Measurements from ENCODE around the gene ENPP6.
A peak's percentile ranks its signal among the peaks of the same experiment; 100 is the strongest.

ENPP6 gene

DNA sequence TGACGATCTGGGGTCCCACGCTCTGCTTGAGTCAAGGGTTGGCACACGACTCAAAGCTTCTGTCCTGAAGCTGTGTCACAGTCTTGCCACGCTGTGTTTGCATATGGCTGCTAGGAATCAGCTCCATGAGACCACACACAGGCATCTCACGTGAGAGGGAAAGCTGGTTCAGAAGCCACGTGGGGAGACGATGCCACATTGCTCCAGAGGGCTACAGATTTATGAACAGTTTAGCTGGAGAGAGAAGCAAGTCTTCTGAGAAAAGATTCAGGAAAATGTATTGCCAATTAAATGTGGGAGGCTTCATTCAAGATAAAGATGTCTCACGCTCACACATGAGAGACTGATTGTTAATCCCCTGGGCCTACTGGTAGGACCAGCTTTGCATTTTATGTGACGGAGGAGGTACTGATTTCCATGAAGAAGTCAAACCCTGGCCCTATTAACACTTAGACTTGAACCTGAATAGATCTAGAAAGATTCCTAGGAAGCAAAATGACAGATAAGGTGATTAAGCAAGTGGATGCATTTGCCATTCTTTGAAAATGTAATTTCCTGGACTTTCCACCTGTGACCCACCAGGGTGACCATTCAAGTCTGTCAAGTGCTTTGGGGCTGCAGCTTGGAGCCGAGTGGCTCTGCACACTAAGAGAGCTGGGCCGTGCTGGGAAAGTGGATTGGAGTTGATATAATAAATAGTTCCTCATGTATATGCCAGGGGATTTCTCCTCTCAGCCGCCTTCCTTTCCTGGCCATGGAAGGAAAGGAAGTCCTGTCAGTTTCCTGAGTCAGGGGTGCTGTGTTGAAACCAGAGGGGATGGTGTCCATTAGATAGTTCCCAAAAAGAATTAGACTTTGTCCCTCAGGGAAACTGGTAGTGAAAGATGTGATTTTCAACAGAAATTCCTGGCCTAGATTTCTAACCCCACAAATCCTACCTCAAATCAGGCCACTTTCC, 29.0 kb downstream of the ENPP6 start:
- no peak for DNase-seq

DNA sequence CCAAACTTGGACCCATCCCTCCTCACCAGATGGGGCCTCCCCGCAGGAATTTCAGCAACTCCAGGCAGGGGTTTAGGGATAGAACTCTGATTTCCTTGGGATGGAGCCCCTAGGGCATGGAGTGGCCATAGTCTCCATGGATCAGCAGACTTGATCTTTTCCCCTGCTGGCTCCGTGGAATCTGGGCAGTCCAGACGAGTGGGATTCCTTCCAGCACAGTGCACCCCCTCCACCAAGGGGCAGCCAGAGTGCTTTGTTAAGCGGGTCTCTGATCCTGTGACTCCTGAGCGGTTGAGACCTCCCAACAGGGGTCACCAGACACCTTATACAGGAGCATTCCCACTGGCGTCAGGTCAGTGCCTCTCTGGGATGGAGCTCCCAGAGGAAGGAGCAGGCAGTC, 40.4 kb downstream of the ENPP6 start:
- DNase-seq = no peak

DNA sequence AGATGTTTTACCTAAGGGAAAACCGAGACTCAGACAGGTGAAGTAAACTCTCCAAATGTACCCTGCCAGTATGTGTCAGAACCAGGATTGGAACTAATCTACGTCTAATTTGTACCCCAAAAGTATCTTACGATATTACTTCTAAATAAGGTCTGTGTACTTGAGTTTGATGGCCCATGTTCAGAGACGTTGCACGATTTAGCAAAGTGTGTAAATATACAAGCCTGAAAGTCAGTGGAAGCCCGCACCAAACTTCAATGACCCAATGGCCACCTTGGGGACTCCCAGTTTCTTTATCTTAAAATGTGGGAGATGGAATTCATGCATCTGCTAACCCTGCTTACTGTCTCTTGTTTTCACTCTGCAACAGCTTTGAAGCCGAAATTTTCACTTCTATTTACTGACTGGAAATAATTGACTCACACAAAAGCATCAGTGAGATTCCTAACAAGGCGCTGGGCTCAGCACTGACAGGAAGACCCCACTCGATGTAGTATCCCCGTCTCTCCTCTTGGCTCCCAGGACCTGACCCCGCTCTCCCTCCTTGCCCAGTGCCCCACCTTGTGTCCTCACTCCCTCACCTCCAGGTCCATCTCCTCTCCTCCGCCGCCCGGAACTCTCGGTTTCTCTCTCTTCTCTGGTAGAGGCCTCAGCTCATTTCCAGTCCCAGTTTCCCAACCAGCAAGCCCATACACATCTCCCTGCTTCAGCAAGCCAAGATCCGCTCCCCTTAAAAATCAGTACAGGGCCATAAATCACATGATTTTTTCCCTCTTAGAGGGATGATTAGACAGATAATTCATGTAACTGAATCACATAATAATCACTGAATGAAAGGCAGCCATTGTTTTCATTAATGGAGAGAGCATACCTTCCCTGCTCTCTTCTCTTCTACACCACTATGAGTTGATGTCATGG, 42.8 kb downstream of the ENPP6 start:
- DNase-seq = no peak

DNA sequence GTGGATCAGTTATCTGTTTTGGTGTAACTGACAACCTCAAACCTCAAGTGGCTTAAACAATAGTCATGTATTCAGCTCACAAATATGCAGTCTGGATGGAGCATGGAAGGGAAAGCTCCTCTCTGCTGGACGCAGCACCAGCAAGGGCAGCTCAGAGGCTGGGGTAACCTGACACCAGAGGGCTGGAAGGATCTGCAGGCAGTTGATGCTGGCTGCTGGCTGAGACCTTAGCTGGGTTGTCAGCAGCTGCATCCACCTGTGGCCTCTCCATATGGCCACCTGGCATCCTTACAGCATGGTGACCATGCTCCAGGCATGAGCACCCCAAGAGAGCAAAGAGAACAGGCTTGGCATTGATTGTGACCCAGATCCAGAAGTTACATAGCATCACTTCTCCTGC, 46.7 kb downstream of the ENPP6 start:
- no peak for DNase-seq

DNA sequence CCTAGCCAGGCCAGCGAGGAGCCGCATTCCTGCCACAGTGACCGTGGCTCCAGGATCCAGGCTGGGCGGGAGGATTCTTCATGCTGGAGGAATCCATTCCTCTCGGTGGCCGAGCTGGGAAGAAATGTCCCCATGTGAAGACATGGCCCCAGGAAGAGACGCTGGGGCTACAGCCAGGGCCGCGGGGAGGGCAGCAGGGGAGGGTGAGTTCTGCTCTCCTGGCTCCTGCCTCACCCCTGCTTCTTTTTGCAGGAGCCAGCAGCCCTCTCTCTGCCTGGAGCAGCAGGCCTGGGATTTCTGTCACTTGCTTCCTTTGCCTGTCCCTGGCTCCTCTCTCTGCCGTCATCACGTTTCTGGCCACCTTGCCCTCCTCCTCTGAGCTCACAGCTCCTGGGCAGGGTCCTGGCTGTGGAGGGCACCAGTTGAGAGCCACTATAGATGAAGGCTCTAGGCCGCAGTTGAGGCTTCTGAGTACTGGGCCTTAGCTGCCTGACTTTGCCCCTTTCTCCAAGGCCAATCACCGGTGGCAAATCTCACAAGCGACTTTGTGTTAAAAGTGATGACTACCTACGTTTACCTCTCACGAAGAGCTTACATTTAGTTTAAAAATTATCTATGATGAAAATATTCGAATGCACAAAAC, 48.3 kb downstream of the ENPP6 start:
- no peak for DNase-seq

DNA sequence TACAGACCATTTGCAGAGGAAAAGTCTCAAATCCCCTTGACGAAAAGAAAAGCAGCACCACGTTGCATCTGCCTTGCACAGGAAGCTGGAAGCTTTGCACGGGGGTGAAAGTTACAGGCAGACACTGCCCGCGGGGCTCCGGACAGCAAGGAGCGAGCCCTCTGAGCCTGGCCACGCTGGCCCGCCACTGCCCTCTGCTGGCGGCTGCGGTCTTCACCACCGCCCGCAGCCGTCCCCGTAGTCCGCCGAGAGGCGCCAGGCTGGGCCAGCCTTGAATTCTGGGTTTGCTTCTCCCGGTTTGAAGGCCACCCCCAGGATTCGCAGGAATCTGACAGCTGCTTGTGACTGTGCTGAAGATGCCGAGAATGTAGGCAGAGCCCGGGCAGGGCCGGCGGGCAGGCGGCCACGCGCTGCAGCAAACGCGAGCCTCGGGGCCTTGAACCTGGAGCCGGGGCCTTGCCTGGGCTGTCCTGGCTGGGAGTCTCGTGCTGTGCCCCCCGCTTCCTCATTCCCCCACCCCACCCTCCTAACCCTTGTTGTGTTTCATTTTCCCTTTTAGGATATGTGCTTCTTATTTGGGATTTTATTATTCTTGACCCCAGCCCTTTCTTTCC, 49.2 kb downstream of the ENPP6 start:
- peak; percentile 81 for DNase-seq

DNA sequence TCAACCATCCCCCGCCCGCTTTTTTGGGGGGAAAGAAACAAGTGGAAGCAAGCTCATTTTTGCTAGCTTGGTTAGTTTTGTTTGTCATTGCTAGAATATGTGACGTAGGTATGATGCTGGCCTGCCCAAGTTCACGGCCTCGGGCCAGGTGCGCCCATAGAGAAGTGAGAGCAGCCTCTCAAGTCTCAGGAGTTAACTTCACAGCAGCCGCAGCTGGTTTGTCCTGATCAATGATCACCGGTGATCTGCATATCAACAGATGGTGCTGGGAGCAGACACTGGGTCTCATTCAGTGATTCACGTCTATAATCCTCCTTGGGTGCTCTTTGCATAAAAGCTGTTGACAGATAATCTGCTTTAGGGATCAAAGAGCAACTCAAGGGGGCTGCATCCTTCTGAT, 50.1 kb downstream of the ENPP6 start:
- DNase-seq = no peak

DNA sequence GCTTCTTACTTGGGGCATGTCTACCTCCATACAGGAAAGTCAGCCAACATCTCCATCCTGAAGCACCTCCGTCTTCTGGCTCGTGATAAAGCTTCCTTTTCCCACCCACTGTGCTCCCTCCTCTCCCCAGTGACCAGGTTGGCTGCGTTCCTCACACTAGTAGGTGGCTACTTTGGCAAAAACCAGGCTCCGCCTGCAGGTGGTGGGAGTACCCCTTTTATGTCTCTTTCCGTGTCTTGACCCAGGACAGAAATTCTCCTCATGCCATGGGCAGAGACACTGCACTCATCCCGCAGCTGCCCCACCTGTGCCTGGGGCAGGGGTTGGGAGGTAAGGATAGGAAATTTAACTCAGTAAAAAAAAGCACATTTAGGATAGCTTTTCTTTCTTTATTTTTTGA, 50.9 kb downstream of the ENPP6 start:
- DNase-seq = no peak

DNA sequence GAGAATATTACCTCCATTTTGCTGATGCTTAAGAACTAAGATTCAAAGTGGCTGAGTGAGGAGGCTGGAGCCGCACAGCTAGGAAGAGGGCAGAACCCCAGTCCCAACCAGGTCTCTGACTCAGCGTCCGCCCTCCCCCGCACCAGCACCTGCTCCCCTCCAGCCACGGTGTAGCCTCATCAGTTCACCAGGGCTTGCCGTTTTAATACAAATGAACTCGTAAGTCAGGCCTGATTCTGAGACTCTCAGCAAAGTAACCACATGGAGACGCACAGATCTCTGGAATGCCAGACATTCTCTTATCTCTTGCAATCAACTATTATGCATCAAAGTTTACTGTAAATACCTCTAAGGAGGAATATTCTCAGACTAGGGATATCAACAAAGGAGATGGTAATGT, 52.4 kb downstream of the ENPP6 start:
- DNase-seq = no peak

DNA sequence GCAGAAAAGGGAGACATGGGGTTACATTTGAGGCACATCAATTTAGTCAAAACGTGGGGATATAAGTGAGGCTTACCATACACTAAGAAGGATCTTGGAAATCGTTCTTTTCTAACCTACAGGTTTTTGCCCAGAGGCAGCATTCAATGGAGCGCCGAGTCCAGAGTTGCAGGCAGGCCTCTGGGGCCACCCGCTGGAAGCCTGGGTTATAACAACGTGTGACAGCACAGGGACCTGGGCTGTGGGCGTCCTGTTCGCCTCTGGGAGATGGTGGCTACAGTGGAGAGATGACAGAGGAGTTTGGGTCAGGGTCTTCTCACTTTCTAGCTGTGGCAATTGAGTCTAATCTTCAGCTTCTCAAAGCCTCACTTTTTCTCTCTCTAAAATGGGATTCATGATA, 53.9 kb downstream of the ENPP6 start:
- DNase-seq = peak; percentile 47

DNA sequence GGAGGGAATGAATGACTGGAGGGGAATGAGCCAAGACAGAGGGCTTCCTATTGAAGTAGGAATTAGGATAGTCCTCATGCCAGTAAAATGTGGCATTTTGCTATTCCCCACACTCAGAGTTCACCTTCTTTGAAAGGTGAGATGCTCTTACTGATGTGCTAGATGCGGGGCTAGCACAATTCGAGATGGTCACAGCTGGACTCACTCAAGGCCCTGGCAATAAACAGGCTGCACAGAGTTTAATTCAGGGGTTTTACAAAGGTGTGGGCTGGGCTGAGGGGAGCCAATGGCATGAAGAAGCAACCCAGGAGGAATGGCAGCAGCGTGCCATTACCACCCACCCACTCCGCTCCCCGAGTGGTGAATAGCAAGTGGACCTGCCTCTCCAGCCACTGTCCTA, 55.1 kb downstream of the ENPP6 start:
- no peak for DNase-seq

DNA sequence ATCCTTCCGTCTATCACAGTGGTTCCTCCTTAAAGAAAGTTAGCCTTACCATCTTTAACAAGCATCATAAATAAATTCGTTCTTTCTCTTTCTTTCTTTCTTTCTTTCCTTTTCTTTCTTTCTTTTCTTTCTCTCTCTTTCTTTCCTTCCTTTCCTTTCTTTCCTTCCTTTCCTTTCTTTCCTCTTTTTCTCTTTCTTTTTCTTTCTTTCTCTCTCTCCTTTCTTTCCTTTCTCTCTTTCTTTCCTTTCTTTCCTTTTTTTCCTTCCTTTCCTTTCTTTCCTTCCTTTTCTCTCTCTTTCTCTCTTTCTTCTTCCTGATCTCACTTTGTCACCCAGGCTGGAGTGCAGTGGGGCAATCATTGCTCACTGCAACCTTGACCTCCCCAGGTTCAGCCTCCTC, 60.4 kb downstream of the ENPP6 start:
- no peak for DNase-seq

DNA sequence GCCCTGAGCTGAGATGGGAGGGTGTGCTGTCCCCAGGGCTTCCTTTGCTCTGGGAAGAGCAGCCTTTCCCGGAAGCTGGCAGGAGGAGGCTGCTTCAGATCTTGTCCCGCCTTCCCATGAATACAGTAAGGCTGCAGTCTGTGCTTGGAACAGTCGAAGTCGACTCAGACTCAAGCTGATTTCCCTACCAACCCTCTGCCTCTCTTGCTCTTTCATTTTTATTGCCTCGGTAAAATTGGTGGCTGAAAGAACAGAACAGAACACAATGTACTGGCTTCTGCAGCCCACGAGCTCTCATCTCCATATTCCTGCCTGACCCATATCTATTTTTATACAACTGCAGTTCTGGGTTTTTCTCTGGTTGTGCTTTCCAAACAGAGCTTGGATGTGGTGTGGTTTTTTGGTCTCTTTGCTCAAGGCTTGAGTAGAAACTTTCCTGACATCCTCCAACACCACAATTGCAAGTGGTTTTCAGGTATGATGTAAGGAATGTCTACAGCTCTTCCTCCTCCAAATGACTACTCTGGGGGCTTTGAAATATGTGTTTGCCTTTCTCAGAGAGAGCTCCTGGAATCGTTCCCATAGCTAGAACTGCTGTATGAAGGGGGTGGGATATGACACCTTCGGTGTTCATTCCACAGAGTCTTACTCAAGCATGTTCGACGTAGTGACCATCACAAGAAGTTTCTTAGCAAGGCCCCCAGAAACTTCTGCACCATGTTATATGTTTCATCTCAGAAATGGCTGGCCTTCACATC, 61.3 kb downstream of the ENPP6 start:
- no peak for DNase-seq

DNA sequence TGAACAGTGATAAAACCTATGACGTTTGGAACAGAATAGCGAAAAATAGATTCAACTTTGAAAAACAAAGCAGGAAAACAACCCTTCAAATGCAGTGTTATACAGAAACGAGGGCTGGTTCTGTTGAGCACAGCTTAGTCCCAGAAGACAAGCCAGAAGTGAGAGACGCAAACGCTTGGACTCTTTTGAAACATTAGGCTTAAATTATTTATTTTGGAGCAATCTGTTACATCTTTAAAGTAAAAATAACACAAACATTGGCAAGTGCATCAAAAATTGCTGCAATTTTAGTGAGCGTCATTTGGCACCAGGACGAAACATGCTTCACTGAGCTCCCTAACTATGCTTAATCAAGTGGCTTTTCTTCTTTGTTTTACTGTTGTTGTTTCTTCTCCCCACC, 63.5 kb downstream of the ENPP6 start:
- no peak for DNase-seq

DNA sequence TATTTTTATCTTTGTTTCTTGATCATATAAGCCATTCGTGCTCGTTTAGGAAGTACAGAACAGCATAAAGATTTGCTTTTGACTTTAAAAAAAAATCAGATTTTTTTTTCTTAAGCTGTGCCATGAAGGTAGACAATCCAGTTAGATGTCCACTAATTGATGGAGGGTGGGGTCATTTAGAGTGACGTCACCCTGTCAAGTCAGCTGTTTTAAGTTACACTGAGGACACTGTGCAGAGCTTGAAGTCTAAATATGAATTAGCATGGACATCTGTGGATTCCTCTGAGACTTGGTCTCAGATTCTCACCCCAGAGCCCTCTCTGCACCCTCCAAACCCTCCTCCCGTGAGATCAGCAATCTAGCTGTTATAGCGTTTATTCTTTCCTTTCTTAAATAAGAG, 63.9 kb downstream of the ENPP6 start:
- DNase-seq = no peak

DNA sequence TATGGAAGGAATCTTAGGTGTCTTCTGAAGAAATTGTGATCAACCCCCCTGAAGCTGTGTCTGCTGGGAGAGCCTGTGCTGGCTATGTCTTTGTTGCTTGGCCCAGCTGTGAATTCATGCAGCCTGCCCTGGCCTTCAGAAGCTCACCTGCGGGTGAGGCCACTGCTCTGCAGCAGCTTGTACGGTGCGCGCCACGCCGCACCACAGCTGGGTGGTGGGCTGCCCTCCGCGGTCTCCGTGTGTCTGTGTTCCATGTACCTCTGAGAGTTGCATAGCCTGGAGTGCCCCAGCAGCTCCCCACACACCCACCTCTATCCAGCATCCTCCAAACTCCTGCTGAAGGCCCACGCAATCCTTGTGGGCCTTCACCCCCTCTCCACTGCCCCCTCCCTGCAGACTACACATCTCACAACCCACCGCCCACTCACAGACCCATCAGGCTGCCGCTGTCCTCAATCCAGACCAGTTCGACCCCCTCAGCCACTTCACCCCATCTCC, 65.6 kb downstream of the ENPP6 start:
- DNase-seq = no peak

DNA sequence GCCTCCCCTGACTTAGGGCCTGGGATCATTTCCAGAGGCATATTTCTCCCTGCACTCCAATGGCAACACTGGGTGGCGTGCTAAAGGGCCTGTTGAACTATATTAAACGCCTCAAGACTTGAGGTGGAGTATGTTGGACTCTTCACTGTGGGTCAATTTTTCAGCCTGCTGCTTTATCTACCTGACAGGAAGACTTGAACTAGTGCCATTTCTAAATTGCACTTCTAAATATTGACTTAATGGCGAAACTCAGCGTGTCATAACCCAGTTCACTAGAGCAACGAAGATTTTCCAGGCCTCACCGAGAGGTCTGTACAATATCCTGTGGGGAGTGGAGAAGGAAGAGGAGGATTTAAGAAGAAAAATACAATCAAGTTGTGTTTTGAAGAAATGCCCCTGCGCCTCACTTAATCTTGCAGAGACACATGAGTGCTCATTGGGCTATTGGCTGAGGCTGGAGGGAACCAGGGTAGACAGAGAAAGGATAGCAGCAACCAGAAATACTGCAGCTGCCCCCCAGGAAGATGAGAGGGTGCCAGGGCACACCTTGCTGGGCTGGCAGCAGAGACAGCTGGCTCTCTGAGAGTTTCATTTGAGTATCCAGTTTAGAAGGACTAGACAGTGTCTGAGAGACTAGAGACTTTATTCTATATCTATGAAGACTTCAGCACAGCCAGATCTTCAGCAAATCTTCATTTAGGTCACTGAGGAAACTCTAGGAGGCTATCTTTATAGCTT, 67.4 kb downstream of the ENPP6 start:
- no peak for DNase-seq

DNA sequence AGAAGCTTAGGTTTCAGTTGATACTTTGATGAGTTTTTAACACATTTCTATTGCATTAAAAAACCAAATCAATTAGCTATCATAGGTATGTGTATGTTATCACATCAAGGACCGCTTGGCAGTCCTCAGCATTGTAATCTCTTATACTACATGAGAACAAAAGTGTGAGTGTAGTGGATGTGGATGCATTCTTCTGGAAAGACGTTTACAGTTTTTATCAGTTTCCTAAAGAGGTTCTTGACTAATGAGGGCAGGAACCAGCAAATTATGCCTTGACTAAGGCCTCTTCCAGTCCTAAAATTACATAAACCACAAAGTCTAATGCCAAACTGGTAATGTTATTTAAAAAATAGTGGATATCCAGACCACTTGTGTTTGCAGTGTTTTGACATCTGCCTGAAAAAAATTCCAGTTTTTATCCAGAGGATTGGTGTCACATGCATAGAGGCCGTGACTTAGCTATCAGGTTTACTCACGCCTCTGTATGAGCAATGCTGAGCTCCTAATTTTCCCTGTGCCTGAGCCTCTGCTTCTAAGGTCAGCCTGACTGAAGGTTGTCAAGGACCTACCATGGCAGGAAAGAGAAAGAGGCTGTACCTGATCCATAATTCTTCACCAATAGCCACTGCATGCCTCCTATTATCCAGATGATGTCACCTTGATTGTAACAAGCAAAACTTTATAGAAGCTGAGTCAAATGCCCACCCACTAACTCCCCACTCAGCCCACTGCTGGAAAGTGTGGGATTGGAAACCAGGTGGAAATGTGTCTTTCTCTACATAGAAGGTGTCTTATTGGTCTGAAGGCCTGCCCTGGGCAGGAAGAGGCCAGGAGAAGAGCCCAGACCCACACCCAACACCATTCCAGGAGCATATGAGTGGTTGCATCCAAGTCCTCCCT, 68.7 kb downstream of the ENPP6 start:
- DNase-seq = no peak

DNA sequence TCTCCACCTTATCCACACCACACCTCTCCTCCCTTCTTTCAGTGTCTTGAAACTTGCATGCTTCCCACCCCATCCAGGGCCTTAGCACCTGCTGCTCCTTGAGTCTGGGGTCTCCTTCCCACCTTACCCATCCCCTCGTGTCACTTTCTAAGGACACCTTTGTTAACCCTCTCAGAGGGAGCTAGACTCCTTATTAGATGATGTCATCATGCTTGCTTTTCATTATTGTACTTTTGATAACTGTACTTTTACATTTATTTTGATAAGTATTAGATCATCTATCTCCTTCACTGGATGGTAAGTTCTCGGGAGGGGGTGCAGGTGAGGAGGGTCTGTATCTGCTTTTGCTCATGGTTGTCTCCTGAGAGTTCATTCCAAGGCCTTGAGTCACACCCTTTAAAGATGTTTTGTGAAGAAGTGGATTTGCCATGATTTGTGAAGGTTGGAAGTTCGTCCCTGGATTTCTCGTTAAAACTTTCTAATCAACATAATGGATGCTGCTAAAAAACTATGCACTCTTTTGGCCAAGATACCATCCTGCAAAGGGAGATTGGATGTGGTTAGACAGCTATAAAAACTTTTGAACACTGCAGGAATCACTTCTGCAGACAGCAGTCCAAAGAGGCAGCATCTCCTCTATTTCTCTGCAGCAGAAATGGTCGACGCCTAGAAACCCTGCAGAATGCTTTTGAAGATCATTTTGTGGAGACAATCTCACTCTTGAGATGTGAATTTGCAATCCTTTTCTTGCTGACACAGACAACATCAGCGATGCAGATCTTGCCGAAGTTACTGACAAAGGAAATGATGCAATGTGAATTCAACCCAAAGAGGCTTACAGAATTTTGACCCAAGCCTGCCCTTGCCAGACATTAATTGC, 69.6 kb downstream of the ENPP6 start:
- no peak for DNase-seq

All from stimulated activated CD8-positive, alpha-beta memory T cell treated with anti-CD3 and anti-CD28 coated beads, Interleukin-4, amount 100 ng/mL, for 48 hours (primary cell).